GM18951 (cell line): ENCODE results near the gene CALCB.
"Not testable (repeated sequence)": the region's sequence is repeated elsewhere in the genome, so short reads cannot be mapped to it uniquely, and the experiment has no call there.

ENCODE experiments used
- POLR2A ChIP-seq: IDR thresholded peaks from 4 replicates; pipeline ENCODE4 v1.6.1; 2011; ENCODE audit warnings: mild to moderate bottlenecking; ENCODE audit not compliant: insufficient read length, insufficient read depth; ENCODE audit errors: extremely low read depth
- in situ Hi-C: fragments of 300-500 bp; cut with MboI; formaldehyde crosslinking; loops from one replicate; pipeline ENCODE4 v1.12.0; 2022; ENCODE audit warnings: low sequenced_read_pairs, mixed read lengths, inconsistent platforms; ENCODE audit not compliant: unreplicated experiment

The CALCB gene

GRCh38 chr11:15073361-15074205 lies at the start of gene CALCB:
Gene CALCB (plus strand): TSS chr11:15073593. CDS start chr11:15074719, 1,126 bp downstream.
- in situ Hi-C loops: no loop called here
- TF ChIP-seq POLR2A: no peak

- in situ Hi-C loops: no loop called here
- no peak for TF ChIP-seq POLR2A
These were observed 46.4 kb upstream of the CALCB start for GRCh38 chr11:15027011-15027410.

GRCh38 chr11:15027956-15028355 lies 45.4 kb upstream of the CALCB start:
- in situ Hi-C loops: no loop called here
- no peak for TF ChIP-seq POLR2A

- in situ Hi-C loops: no loop called here
- TF ChIP-seq POLR2A: no peak
These were observed 45.0 kb upstream of the CALCB start for GRCh38 chr11:15028379-15028778.

GRCh38 chr11:15031945-15032344 lies 41.4 kb upstream of the CALCB start:
- in situ Hi-C loops: not testable (repeated sequence)

- in situ Hi-C loops: no loop called here
These were observed 38.6 kb upstream of the CALCB start for GRCh38 chr11:15034687-15035267.

GRCh38 chr11:15035283-15035682 lies 38.1 kb upstream of the CALCB start:
- no peak for TF ChIP-seq POLR2A
- in situ Hi-C loops: no loop called here

More at GRCh38 chr11:15034687-15035267, 38.6 kb upstream of the CALCB start:
- no peak for TF ChIP-seq POLR2A

GRCh38 chr11:15038963-15039362 lies 34.4 kb upstream of the CALCB start:
- in situ Hi-C loops: no loop called here
- no peak for TF ChIP-seq POLR2A

GRCh38 chr11:15045209-15045608 lies 28.2 kb upstream of the CALCB start:
- TF ChIP-seq POLR2A: no peak
- in situ Hi-C loops: no loop called here

- in situ Hi-C loops: no loop called here
- no peak for TF ChIP-seq POLR2A
These were observed 27.5 kb upstream of the CALCB start for GRCh38 chr11:15045891-15046290.

- in situ Hi-C loops: not testable (repeated sequence)
These were observed 26.7 kb upstream of the CALCB start for GRCh38 chr11:15046673-15047072.

GRCh38 chr11:15048616-15049015 lies 24.8 kb upstream of the CALCB start:
- TF ChIP-seq POLR2A: no peak
- in situ Hi-C loops: no loop called here

- in situ Hi-C loops: no loop called here
These were observed 20.2 kb upstream of the CALCB start for GRCh38 chr11:15053191-15053685.

More at GRCh38 chr11:15053191-15053685, 20.2 kb upstream of the CALCB start:
- no peak for TF ChIP-seq POLR2A
